Esophagus (tissue), 2 donors: ENCODE measurements around the gene LMF2. TPM values are rescaled to one million over a fixed set of nuclear protein-coding genes. Genes with fewer than 3 reads are reported as not detected.

ENCODE experiments used
- H3K27ac ChIP-seq, 2 donors: one replicate each; pipeline ENCODE4 v1.5.1; 2013; ENCODE audit warnings: low read depth in 2 of 2, mild to moderate bottlenecking in 2 of 2, inconsistent platforms in 1 of 2, low read length in 1 of 2, moderate library complexity in 1 of 2
- H3K27me3 ChIP-seq, 2 donors: one replicate each; pipeline ENCODE4 v1.6.1; 2013; ENCODE audit warnings: low read length in 2 of 2, control low read depth in 1 of 2, mild to moderate bottlenecking in 1 of 2; ENCODE audit not compliant: insufficient read depth in 2 of 2, control insufficient read depth in 1 of 2
- H3K36me3 ChIP-seq, 2 donors: one replicate each; pipeline ENCODE4 v1.6.1; 2013; ENCODE audit warnings: low read length in 1 of 2; ENCODE audit not compliant: control insufficient read depth in 2 of 2, insufficient read depth in 2 of 2
- H3K4me1 ChIP-seq, 2 donors: one replicate each; pipeline ENCODE4 v1.6.1; 2013; ENCODE audit warnings: low read length in 1 of 2; ENCODE audit not compliant: control insufficient read depth in 2 of 2, insufficient read depth in 2 of 2
- H3K4me3 ChIP-seq, 2 donors: one replicate each; pipeline ENCODE4 v1.5.1; 2013; ENCODE audit warnings: low read length in 2 of 2, mild to moderate bottlenecking in 2 of 2, low read depth in 1 of 2, moderate library complexity in 1 of 2
- H3K9me3 ChIP-seq, 2 donors: one replicate each; pipeline ENCODE4 v1.6.1; 2013; ENCODE audit warnings: mild to moderate bottlenecking in 2 of 2, low read depth in 1 of 2, low read length in 1 of 2, moderate library complexity in 1 of 2; ENCODE audit not compliant: control insufficient read depth in 2 of 2, insufficient read depth in 1 of 2
- WGBS, 2 donors: extraction: QIAGEN DNeasy Blood & Tissue Kit; methylation state at CpG; one replicate each; pipeline ENCODE4 v1.1.7; 2013; 5-methylcytosine and 5-hydroxymethylcytosine counted together
- polyA plus RNA-seq, 2 donors: library from polyadenylated mRNA; stranded (reverse); fragments of 200-250 nt; gene quantifications; one replicate each; pipeline ENCODE4 v1.2.3, GENCODE V29; 2013
- donor health status: healthy with polysubstance abuse.
- donor health status: Bipolar disorder and iron deficiency.

Gene LMF2
- polyA plus RNA-seq, 2 donors = 44.1 to 64.9 TPM

GRCh38 chr22:50459496-50460140, 47.9 kb downstream of the LMF2 start:
- 94 to 95% methylated on average over 37 to 41 of the region's 41 CpGs for WGBS, 2 donors
- Histone ChIP-seq H3K9me3 (no peaks in the 10 kb centered on the region), H3K4me3 (no peak overlapping the region), H3K36me3 (peaks cover 23 to 95% of the 10 kb centered on the region in 2 donors), H3K27me3 (no peaks in the 10 kb centered on the region), H3K4me1 (peaks cover 5 to 19% of the 10 kb centered on the region in 2 donors), H3K27ac (no peak overlapping the region)

GRCh38 chr22:50459016-50459415, 48.5 kb downstream of the LMF2 start:
- WGBS, 2 donors = 91 to 92% methylated on average over 22 of the region's 22 CpGs
- H3K27me3 ChIP-seq = no peaks in the 10 kb centered on the region
- H3K36me3 ChIP-seq = peaks cover 29 to 95% of the 10 kb centered on the region in 2 donors
- no peak overlapping the region for H3K27ac ChIP-seq
- H3K9me3 ChIP-seq = no peaks in the 10 kb centered on the region
- H3K4me1 ChIP-seq = peaks cover 5 to 19% of the 10 kb centered on the region in 2 donors
- no peak overlapping the region for H3K4me3 ChIP-seq

- peaks cover 5 to 17% of the 10 kb centered on the region in 2 donors for H3K4me1 ChIP-seq
- H3K4me3 ChIP-seq = no peak overlapping the region
- no peaks in the 10 kb centered on the region for H3K9me3 ChIP-seq
- H3K36me3 ChIP-seq = peaks cover 23 to 79% of the 10 kb centered on the region in 2 donors
- 85 to 89% methylated on average over 34 of the region's 34 CpGs for WGBS, 2 donors
- no peaks in the 10 kb centered on the region for H3K27me3 ChIP-seq
- no peak overlapping the region for H3K27ac ChIP-seq
Observed at GRCh38 chr22:50456466-50457234, 50.9 kb downstream of the LMF2 start.

- Histone ChIP-seq H3K9me3 (no peaks in the 10 kb centered on the region), H3K4me3 (no peak overlapping the region), H3K27ac (no peak overlapping the region), H3K4me1 (peaks cover 5 to 11% of the 10 kb centered on the region in 2 donors), H3K27me3 (no peaks in the 10 kb centered on the region), H3K36me3 (peaks cover 19 to 73% of the 10 kb centered on the region in 2 donors)
- 94 to 97% methylated on average over 11 of the region's 11 CpGs for WGBS, 2 donors
Observed at GRCh38 chr22:50456026-50456425, 51.5 kb downstream of the LMF2 start.

GRCh38 chr22:50455201-50455600, 52.3 kb downstream of the LMF2 start:
- Histone ChIP-seq H3K9me3 (no peaks in the 10 kb centered on the region), H3K4me1 (peaks cover 0 to 5% of the 10 kb centered on the region in 2 donors), H3K4me3 (no peak overlapping the region), H3K27ac (no peak overlapping the region), H3K27me3 (no peaks in the 10 kb centered on the region), H3K36me3 (peaks cover 19 to 69% of the 10 kb centered on the region in 2 donors)
- 91 to 96% methylated on average over 13 to 18 of the region's 18 CpGs for WGBS, 2 donors

- H3K9me3 ChIP-seq = no peaks in the 10 kb centered on the region
- 94% methylated on average over 27 of the region's 27 CpGs for WGBS, 2 donors
Observed at GRCh38 chr22:50454556-50455075, 52.9 kb downstream of the LMF2 start.

More at GRCh38 chr22:50454556-50455075, 52.9 kb downstream of the LMF2 start:
- H3K4me3 ChIP-seq = no peak overlapping the region
- peaks cover 0 to 3% of the 10 kb centered on the region in 2 donors for H3K4me1 ChIP-seq
- H3K27me3 ChIP-seq = no peaks in the 10 kb centered on the region
- H3K27ac ChIP-seq = no peak overlapping the region
- peaks cover 19 to 65% of the 10 kb centered on the region in 2 donors for H3K36me3 ChIP-seq

Other genes with a start within 250 kb of the LMF2 start
- gene MAPK12, start 246.0 kb downstream of the LMF2 start, polyA plus RNA-seq = 1 to 10 TPM; 3.0 to 3.4 TPM
- 1 to 10 TPM; 5.4 to 6.1 TPM for gene MAPK11, start 237.3 kb downstream of the LMF2 start, polyA plus RNA-seq
- 100 to 1,000 TPM; 107 to 186 TPM for gene PLXNB2, start 200.1 kb downstream of the LMF2 start, polyA plus RNA-seq
- 1 to 10 TPM; 2.4 to 6.8 TPM for gene DENND6B, start 180.7 kb downstream of the LMF2 start, polyA plus RNA-seq
- gene PPP6R2, start 164.4 kb downstream of the LMF2 start, polyA plus RNA-seq = 10 to 100 TPM; 30.2 to 38.2 TPM
- gene SBF1, start 32.7 kb downstream of the LMF2 start, polyA plus RNA-seq = 10 to 100 TPM; 44.3 to 73.5 TPM
- gene ADM2, start 26.2 kb downstream of the LMF2 start, polyA plus RNA-seq = 1 to 10 TPM; 2.2 to 3.6 TPM
- not detected for gene MIOX, start 20.8 kb downstream of the LMF2 start, polyA plus RNA-seq
- gene NCAPH2, start 522 bp upstream of the LMF2 start, polyA plus RNA-seq = 10 to 100 TPM; 32.9 to 35.4 TPM
- 1 to 10 TPM in 1 of 2 donors, under 1 TPM in 1; 0.61 to 3.2 TPM for gene SCO2, start 17.9 kb upstream of the LMF2 start, polyA plus RNA-seq
- gene TYMP, start 22.3 kb upstream of the LMF2 start, polyA plus RNA-seq = 10 to 100 TPM; 35.7 to 48.0 TPM
- gene KLHDC7B, start 38.2 kb upstream of the LMF2 start, polyA plus RNA-seq = under 1 TPM; 0.12 to 0.14 TPM
- gene SYCE3, start 55.2 kb upstream of the LMF2 start, polyA plus RNA-seq = under 1 TPM in 1 of 2 donors, not detected in 1; 0.32 TPM
- 10 to 100 TPM in 1 of 2 donors, 1 to 10 TPM in 1; 9.4 to 55.5 TPM for gene CPT1B, start 70.7 kb upstream of the LMF2 start, polyA plus RNA-seq
- gene CHKB, start 75.1 kb upstream of the LMF2 start, polyA plus RNA-seq = 100 to 1,000 TPM in 1 of 2 donors, 10 to 100 TPM in 1; 50.1 to 110 TPM
- under 1 TPM; 0.55 to 0.61 TPM for gene MAPK8IP2, start 93.1 kb upstream of the LMF2 start, polyA plus RNA-seq
- 10 to 100 TPM; 25.8 to 52.1 TPM for gene ARSA, start 120.5 kb upstream of the LMF2 start, polyA plus RNA-seq
- 1 to 10 TPM; 4.1 to 9.0 TPM for gene SHANK3, start 165.1 kb upstream of the LMF2 start, polyA plus RNA-seq
- under 1 TPM; 0.14 to 0.20 TPM for gene ACR, start 230.5 kb upstream of the LMF2 start, polyA plus RNA-seq